HepG2 (cell line): ENCODE results near the gene CCNYL1. TPM values are rescaled to one million over a fixed set of nuclear protein-coding genes. Genes with fewer than 3 reads are reported as not detected.

Experiments used
- FOSL2 ChIP-seq: sonication (generic); formaldehyde crosslinking; IDR thresholded peaks from 2 replicates; pipeline ENCODE4 v1.4.0; 2020; ENCODE audit warnings: missing genetic modification reagents
- HIVEP1 ChIP-seq: sonication (generic); formaldehyde crosslinking; IDR thresholded peaks from 2 replicates; pipeline ENCODE4 v1.4.0; 2020; ENCODE audit warnings: mild to moderate bottlenecking, missing genetic modification reagents
- KMT2A ChIP-seq: sonication (generic); formaldehyde crosslinking; IDR thresholded peaks from 2 replicates; pipeline ENCODE4 v1.4.0; 2020; ENCODE audit warnings: missing genetic modification reagents
- POLR2AphosphoS2 ChIP-seq: IDR thresholded peaks from 2 replicates; pipeline ENCODE4 v1.6.1; 2011; ENCODE audit warnings: low read depth, low read length, improper control_type of control experiment
- RORA ChIP-seq: sonication (generic); formaldehyde crosslinking; IDR thresholded peaks from 2 replicates; pipeline ENCODE4 v1.5.0; 2020; ENCODE audit warnings: mild to moderate bottlenecking, missing genetic modification reagents, moderate library complexity
- ZNF232 ChIP-seq: sonication (generic); formaldehyde crosslinking; IDR thresholded peaks from 2 replicates; pipeline ENCODE4 v1.4.0; 2020; ENCODE audit warnings: missing genetic modification reagents, borderline replicate concordance
- ZNF33A ChIP-seq: sonication (generic); formaldehyde crosslinking; IDR thresholded peaks from 2 replicates; pipeline ENCODE4 v1.5.1; 2020; ENCODE audit warnings: missing genetic modification reagents, mild to moderate bottlenecking, moderate library complexity, borderline replicate concordance
- polyA plus RNA-seq, 8 experiments: library from polyadenylated mRNA; depleted of rRNA in 3 of 8; stranded (reverse) in 7 of 8; unstranded in 1 of 8; fragments of >200 nt; fragmentation: Illumina TruSeq in 4 of 8; extraction: Trizol in 4 of 8; gene quantifications; 2 replicates each; pipeline versions ENCODE4 v1.2.1 to v1.2.3, GENCODE V29; 2011 to 2016; ENCODE audit warnings: low read depth in 4 of 8, missing spikeins in 1 of 8, mixed read lengths in 1 of 8; ENCODE audit not compliant: insufficient read depth in 1 of 8
- total RNA-seq, 5 experiments: library from RNA; depleted of rRNA; stranded (reverse); fragments of >200 nt; fragmentation: Illumina TruSeq; extraction: Trizol; gene quantifications; 2 replicates each; pipeline ENCODE4 v1.2.3, GENCODE V29; 2016; ENCODE audit warnings: low read depth in 1 of 5
- TF ChIP-seq, protein P1 (sequence below): sonication (generic); formaldehyde crosslinking; IDR thresholded peaks from 2 replicates; pipeline ENCODE4 v1.5.0; 2020; ENCODE audit warnings: mild to moderate bottlenecking, missing genetic modification reagents
- TF ChIP-seq, protein P2 (sequence below): sonication (generic); formaldehyde crosslinking; IDR thresholded peaks from 2 replicates; pipeline ENCODE4 v1.9.0; 2022; ENCODE audit warnings: low read depth, missing genetic modification reagents
- TF ChIP-seq, protein P3 (sequence below): sonication (generic); formaldehyde crosslinking; IDR thresholded peaks from 2 replicates; pipeline ENCODE4 v1.5.0; 2020; ENCODE audit warnings: mild to moderate bottlenecking, missing genetic modification reagents

Gene CCNYL1
- total and polyA plus RNA-seq, 2 of the 13 experiments (the other 11 are each of a cell fraction or from before 2014, with no cell fraction given), result 12.5 to 16.2 TPM

GRCh38 chr2:207775473-207775872 lies 64.0 kb downstream of the CCNYL1 start (continued):
- TF ChIP-seq FOSL2 (CRISPR knock-in tag), result no peak
- no peak for TF ChIP-seq POLR2AphosphoS2
- no peak for TF ChIP-seq ZNF232 (CRISPR knock-in tag)
- TF ChIP-seq, protein P1, sequence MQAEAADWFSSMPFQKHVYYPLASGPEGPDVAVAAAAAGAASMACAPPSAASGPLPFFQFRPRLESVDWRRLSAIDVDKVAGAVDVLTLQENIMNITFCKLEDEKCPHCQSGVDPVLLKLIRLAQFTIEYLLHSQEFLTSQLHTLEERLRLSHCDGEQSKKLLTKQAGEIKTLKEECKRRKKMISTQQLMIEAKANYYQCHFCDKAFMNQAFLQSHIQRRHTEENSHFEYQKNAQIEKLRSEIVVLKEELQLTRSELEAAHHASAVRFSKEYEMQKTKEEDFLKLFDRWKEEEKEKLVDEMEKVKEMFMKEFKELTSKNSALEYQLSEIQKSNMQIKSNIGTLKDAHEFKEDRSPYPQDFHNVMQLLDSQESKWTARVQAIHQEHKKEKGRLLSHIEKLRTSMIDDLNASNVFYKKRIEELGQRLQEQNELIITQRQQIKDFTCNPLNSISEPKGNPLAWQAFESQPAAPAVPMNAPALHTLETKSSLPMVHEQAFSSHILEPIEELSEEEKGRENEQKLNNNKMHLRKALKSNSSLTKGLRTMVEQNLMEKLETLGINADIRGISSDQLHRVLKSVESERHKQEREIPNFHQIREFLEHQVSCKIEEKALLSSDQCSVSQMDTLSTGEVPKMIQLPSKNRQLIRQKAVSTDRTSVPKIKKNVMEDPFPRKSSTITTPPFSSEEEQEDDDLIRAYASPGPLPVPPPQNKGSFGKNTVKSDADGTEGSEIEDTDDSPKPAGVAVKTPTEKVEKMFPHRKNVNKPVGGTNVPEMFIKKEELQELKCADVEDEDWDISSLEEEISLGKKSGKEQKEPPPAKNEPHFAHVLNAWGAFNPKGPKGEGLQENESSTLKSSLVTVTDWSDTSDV (CRISPR knock-in tag), result no peak
- TF ChIP-seq, protein P2, sequence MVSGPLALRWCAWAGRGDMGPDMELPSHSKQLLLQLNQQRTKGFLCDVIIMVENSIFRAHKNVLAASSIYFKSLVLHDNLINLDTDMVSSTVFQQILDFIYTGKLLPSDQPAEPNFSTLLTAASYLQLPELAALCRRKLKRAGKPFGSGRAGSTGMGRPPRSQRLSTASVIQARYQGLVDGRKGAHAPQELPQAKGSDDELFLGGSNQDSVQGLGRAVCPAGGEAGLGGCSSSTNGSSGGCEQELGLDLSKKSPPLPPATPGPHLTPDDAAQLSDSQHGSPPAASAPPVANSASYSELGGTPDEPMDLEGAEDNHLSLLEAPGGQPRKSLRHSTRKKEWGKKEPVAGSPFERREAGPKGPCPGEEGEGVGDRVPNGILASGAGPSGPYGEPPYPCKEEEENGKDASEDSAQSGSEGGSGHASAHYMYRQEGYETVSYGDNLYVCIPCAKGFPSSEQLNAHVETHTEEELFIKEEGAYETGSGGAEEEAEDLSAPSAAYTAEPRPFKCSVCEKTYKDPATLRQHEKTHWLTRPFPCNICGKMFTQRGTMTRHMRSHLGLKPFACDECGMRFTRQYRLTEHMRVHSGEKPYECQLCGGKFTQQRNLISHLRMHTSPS (CRISPR knock-in tag), result peak; percentile 55
- TF ChIP-seq HIVEP1 (CRISPR knock-in tag), result no peak
- no peak for TF ChIP-seq KMT2A (CRISPR knock-in tag)
- TF ChIP-seq RORA, result no peak
- no peak for TF ChIP-seq ZNF33A (CRISPR knock-in tag)
- TF ChIP-seq, protein P3, sequence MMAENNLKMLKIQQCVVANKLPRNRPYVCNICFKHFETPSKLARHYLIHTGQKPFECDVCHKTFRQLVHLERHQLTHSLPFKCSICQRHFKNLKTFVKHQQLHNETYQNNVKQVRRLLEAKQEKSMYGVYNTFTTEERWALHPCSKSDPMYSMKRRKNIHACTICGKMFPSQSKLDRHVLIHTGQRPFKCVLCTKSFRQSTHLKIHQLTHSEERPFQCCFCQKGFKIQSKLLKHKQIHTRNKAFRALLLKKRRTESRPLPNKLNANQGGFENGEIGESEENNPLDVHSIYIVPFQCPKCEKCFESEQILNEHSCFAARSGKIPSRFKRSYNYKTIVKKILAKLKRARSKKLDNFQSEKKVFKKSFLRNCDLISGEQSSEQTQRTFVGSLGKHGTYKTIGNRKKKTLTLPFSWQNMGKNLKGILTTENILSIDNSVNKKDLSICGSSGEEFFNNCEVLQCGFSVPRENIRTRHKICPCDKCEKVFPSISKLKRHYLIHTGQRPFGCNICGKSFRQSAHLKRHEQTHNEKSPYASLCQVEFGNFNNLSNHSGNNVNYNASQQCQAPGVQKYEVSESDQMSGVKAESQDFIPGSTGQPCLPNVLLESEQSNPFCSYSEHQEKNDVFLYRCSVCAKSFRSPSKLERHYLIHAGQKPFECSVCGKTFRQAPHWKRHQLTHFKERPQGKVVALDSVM (CRISPR knock-in tag), result no peak
